Ascending aorta (tissue), 2 donors: ENCODE measurements around the gene PPARGC1A. TPM values are rescaled to one million over a fixed set of nuclear protein-coding genes. Genes with fewer than 3 reads are reported as not detected.

Experiments
- DNase-seq, 2 donors: peaks; one replicate each; pipeline ENCODE4 v3.0.0-alpha.2; 2019; ENCODE audit warnings: low spot score in 2 of 2
- H3K27ac ChIP-seq, 2 donors: fragments of 200-600 bp; sonication (generic); one replicate each; pipeline ENCODE4 v1.5.1; 2016 to 2017; ENCODE audit warnings: mild to moderate bottlenecking in 1 of 2
- H3K27me3 ChIP-seq: fragments of 200-600 bp; sonication (generic); one replicate; pipeline ENCODE4 v1.5.1; 2017
- H3K36me3 ChIP-seq, 2 donors: fragments of 200-600 bp; sonication (generic); one replicate each; pipeline ENCODE4 v1.5.1; 2016
- H3K4me1 ChIP-seq, 2 donors: fragments of 200-600 bp; sonication (generic); one replicate each; pipeline ENCODE4 v1.5.1; 2016 to 2017; ENCODE audit warnings: mild to moderate bottlenecking in 1 of 2
- H3K4me3 ChIP-seq, 2 donors: fragments of 200-600 bp; sonication (generic); one replicate each; pipeline ENCODE4 v1.5.1; 2016 to 2017; ENCODE audit warnings: mild to moderate bottlenecking in 1 of 2
- H3K9me3 ChIP-seq, 2 donors: fragments of 200-600 bp; sonication (generic); one replicate each; pipeline ENCODE4 v1.5.1; 2016
- intact Hi-C: fragments of 100-400 bp; cut with DNase I; formaldehyde crosslinking; loops from one replicate; pipeline ENCODE4 v1.15.1; 2023
- total RNA-seq: library from RNA; depleted of rRNA; stranded (reverse); fragments of >200 nt; gene quantifications from one replicate; pipeline ENCODE4 v1.1.0, GENCODE V29; 2016
- TF ChIP-seq, protein P1 (sequence below), 3 experiments: fragments of 200-600 bp in 2 of 3; fragments of 450-650 bp in 1 of 3; sonication (generic) in 2 of 3; IDR thresholded peaks; one replicate each; pipeline ENCODE4 v1.5.1; 2016 to 2019; ENCODE audit warnings: antibody characterized with exemption in 3 of 3, mild to moderate bottlenecking in 1 of 3, moderate library complexity in 1 of 3

The PPARGC1A gene
- total RNA-seq, 1 donor from 2014 or later: 1.7 TPM

DNA sequence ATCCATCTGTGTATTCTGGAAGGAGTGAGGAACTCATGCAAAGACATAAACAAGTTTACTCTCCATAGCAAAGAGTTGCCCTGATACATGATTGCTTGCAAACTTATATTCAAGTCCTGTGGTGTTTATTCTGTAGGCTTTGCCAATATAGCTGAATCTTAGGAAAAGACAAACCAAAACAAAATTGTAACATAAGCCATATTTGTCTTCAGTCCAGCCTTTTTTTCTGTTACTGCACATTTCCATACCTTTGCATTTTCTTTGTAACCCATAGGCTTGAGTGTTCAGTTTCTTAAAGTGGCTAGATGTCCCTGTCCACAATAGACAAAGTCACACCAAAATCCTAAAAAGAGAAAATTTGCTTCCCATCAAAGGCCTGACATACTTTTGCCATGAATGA lies 120.4 kb downstream of the PPARGC1A start:
- no peaks in the 10 kb centered on the region for H3K27me3 ChIP-seq
- H3K4me1 ChIP-seq: no peaks in the 10 kb centered on the region
- no peaks in the 10 kb centered on the region for H3K36me3 ChIP-seq
- intact Hi-C loops: no loop called here
- no peaks in the 10 kb centered on the region for H3K9me3 ChIP-seq
- TF ChIP-seq, protein P1, sequence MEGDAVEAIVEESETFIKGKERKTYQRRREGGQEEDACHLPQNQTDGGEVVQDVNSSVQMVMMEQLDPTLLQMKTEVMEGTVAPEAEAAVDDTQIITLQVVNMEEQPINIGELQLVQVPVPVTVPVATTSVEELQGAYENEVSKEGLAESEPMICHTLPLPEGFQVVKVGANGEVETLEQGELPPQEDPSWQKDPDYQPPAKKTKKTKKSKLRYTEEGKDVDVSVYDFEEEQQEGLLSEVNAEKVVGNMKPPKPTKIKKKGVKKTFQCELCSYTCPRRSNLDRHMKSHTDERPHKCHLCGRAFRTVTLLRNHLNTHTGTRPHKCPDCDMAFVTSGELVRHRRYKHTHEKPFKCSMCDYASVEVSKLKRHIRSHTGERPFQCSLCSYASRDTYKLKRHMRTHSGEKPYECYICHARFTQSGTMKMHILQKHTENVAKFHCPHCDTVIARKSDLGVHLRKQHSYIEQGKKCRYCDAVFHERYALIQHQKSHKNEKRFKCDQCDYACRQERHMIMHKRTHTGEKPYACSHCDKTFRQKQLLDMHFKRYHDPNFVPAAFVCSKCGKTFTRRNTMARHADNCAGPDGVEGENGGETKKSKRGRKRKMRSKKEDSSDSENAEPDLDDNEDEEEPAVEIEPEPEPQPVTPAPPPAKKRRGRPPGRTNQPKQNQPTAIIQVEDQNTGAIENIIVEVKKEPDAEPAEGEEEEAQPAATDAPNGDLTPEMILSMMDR (IDR thresholded peaks at IDR 0.05): no peak
- H3K27ac ChIP-seq: no peak overlapping the region
- no peak for DNase-seq
- no peak overlapping the region for H3K4me3 ChIP-seq

- TF ChIP-seq, protein P1 (IDR thresholded peaks at IDR 0.05): no peak
- H3K4me1 ChIP-seq: no peaks in the 10 kb centered on the region
- no peak overlapping the region for H3K4me3 ChIP-seq
- H3K27me3 ChIP-seq: no peaks in the 10 kb centered on the region
- H3K9me3 ChIP-seq: no peaks in the 10 kb centered on the region
- intact Hi-C loops: no loop called here
- no peak for DNase-seq
- H3K36me3 ChIP-seq: no peaks in the 10 kb centered on the region
- H3K27ac ChIP-seq: no peak overlapping the region
Measured at GRCh38 chr4:23768541-23768940, 121.3 kb downstream of the PPARGC1A start.

DNA sequence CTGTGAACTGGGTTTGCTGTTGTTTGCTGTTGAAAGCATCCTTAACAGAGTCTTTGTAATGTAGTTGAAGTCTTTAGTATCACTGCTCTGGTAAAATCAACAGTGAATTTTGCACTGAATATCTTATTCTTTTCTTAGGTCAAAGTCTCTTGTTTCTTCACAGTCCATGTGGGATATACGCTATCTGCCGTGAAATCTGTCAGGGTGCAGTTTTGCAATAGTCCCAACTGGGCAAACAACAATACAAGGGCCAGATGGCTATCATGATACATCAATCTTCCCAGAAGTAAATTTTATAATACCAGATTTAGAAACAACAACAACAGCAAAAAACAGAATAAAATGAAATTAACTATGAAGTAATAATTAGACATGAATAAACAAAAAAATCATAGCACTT lies 123.5 kb downstream of the PPARGC1A start:
- Histone ChIP-seq H3K9me3 (no peaks in the 10 kb centered on the region), H3K4me3 (no peak overlapping the region), H3K36me3 (no peaks in the 10 kb centered on the region), H3K27ac (no peak overlapping the region), H3K4me1 (no peaks in the 10 kb centered on the region), H3K27me3 (no peaks in the 10 kb centered on the region)
- DNase-seq: no peak
- intact Hi-C loops: no loop called here
- TF ChIP-seq, protein P1 (IDR thresholded peaks at IDR 0.05): no peak

DNA sequence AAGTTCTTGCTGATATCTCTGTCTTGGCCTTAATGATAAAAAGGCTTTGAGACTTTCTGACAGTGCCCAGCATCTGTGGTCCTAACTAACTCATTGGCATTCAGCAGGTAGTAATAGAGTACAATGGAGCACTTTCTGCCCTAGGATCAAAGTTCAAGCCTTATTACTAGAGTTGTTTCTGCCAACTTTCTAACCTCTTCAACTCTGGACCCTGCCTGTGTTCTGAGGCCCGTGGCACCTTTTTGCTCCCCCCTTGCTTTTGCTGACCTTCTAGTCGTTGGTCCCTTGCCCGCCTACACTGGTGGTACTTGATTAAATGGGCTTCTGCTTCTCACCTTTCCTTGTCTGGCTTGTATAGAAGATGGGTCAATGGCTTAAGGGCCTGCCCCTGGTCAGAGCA lies 126.3 kb downstream of the PPARGC1A start:
- H3K4me3 ChIP-seq: no peak overlapping the region
- intact Hi-C loops: no loop called here
- DNase-seq: no peak
- no peaks in the 10 kb centered on the region for H3K9me3 ChIP-seq
- no peaks in the 10 kb centered on the region for H3K27me3 ChIP-seq
- H3K36me3 ChIP-seq: no peaks in the 10 kb centered on the region
- H3K4me1 ChIP-seq: no peaks in the 10 kb centered on the region
- no peak overlapping the region for H3K27ac ChIP-seq
- TF ChIP-seq, protein P1 (IDR thresholded peaks at IDR 0.05): no peak

GRCh38 chr4:23762551-23762950 lies 127.3 kb downstream of the PPARGC1A start:
- TF ChIP-seq, protein P1 (IDR thresholded peaks at IDR 0.05): no peak
- H3K36me3 ChIP-seq: no peaks in the 10 kb centered on the region
- no peak overlapping the region for H3K27ac ChIP-seq
- intact Hi-C loops: no loop called here
- no peak overlapping the region for H3K4me3 ChIP-seq
- H3K27me3 ChIP-seq: no peaks in the 10 kb centered on the region
- no peak for DNase-seq
- H3K9me3 ChIP-seq: no peaks in the 10 kb centered on the region
- H3K4me1 ChIP-seq: no peaks in the 10 kb centered on the region

DNA sequence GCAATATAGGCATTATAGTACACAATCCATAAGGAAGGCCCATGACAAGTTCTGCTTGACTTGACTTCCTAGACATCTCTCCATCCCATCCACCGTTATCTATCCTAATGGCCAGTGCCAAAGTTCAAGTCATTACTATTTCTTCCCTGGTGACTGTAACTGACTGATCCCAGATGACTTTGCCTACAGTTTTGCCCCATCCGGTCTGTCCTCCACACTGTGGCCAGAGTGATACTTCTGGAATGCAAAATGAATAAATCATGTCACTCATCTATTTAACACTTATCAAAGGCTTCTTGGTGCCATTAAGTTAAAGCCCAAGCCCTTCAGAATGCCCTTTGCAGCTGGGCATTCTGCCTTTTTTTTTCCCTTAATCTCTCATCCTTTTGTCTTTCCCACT lies 130.8 kb downstream of the PPARGC1A start:
- Histone ChIP-seq H3K36me3 (no peaks in the 10 kb centered on the region), H3K4me1 (no peaks in the 10 kb centered on the region), H3K4me3 (no peak overlapping the region), H3K27me3 (no peaks in the 10 kb centered on the region), H3K9me3 (no peaks in the 10 kb centered on the region), H3K27ac (no peak overlapping the region)
- no peak for DNase-seq
- TF ChIP-seq, protein P1 (IDR thresholded peaks at IDR 0.05): no peak
- intact Hi-C loops: no loop called here
